Right lobe of liver (tissue), 4 donors: ENCODE data around the gene SCARF2.

Experiments used
- CTCF ChIP-seq, 4 donors: fragments of 200-600 bp in 3 of 4; fragments of 450-650 bp in 1 of 4; IDR thresholded peaks; one replicate each; pipeline versions ENCODE4 v1.5.1 to v1.8.0; 2016 to 2022; ENCODE audit warnings: antibody characterized with exemption in 4 of 4, mild to moderate bottlenecking in 2 of 4
- POLR2A ChIP-seq: fragments of 450-650 bp; IDR thresholded peaks from one replicate; pipeline ENCODE4 v1.6.1; 2017; ENCODE audit warnings: antibody characterized with exemption, mild to moderate bottlenecking
- donor health status: DM: no; HTN: no; CAD: no.
- donor health status: DM: no; HTN: no; CAD: no.
- donor health status: DM: no; HTN: yes; CAD: no.

- TF ChIP-seq POLR2A (no peak), CTCF (IDR thresholded peaks at IDR 0.05) (no peak)
Observed at GRCh38 chr22:20390394-20390907, 47.2 kb downstream of the SCARF2 start.
